Measurements from ENCODE around the gene NR2E1. TPM values are rescaled to one million over a fixed set of nuclear protein-coding genes. Genes with fewer than 3 reads are reported as not detected.

NR2E1 gene
- total RNA-seq, 1 donor from 2014 or later = not detected

GRCh38 chr6:108167449-108168089 is 1.7 kb downstream of the NR2E1 start:
- Mint-ChIP-seq H3K27ac (ENCODE audit: unreplicated experiment) (peak overlapping the region; percentile 81), H3K27me3 (ENCODE audit: low read depth, unreplicated experiment) (peaks cover 83% of the 10 kb centered on the region), H3K4me1 (ENCODE audit: low read depth, unreplicated experiment) (peaks cover 19% of the 10 kb centered on the region), H3K36me3 (ENCODE audit: low read depth, unreplicated experiment) (peaks cover 10% of the 10 kb centered on the region), H3K9me3 (ENCODE audit: unreplicated experiment) (peaks cover 24% of the 10 kb centered on the region), H3K4me3 (ENCODE audit: unreplicated experiment) (no peak overlapping the region)
- no peaks in the 10 kb centered on the region for H3K36me3 ChIP-seq (ENCODE audit: insufficient read depth, low read length)
- H4K20me1 ChIP-seq (ENCODE audit: insufficient read depth, low read length) = no peaks in the 10 kb centered on the region
- H2AFZ ChIP-seq (ENCODE audit: low read depth, low read length) = peak overlapping the region; percentile 71
- FAIRE-seq (no peak), DNase-seq (ENCODE audit: low read depth) (no peak)
- H3K9me3 ChIP-seq (ENCODE audit: insufficient read depth, low read depth, low read length) = no peaks in the 10 kb centered on the region
- peaks cover 24% of the 10 kb centered on the region for H3K4me1 ChIP-seq (ENCODE audit: insufficient read depth, low read length)
- H3K27me3 ChIP-seq (ENCODE audit: insufficient read depth, low read length) = peaks cover 94% of the 10 kb centered on the region
- peak overlapping the region; percentile 36 for H3K9ac ChIP-seq (ENCODE audit: low read length)
- no peaks in the 10 kb centered on the region for H3K79me2 ChIP-seq (ENCODE audit: insufficient read depth, low read length)
- H3K4me3 ChIP-seq (ENCODE audit: insufficient read depth, low read depth, low read length) = no peak overlapping the region
- no peak for TF ChIP-seq EZH2 (IDR thresholded peaks at IDR 0.05; ENCODE audit: insufficient read depth, low read length)
- TF ChIP-seq, protein P1, sequence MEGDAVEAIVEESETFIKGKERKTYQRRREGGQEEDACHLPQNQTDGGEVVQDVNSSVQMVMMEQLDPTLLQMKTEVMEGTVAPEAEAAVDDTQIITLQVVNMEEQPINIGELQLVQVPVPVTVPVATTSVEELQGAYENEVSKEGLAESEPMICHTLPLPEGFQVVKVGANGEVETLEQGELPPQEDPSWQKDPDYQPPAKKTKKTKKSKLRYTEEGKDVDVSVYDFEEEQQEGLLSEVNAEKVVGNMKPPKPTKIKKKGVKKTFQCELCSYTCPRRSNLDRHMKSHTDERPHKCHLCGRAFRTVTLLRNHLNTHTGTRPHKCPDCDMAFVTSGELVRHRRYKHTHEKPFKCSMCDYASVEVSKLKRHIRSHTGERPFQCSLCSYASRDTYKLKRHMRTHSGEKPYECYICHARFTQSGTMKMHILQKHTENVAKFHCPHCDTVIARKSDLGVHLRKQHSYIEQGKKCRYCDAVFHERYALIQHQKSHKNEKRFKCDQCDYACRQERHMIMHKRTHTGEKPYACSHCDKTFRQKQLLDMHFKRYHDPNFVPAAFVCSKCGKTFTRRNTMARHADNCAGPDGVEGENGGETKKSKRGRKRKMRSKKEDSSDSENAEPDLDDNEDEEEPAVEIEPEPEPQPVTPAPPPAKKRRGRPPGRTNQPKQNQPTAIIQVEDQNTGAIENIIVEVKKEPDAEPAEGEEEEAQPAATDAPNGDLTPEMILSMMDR (IDR thresholded peaks at IDR 0.05; ENCODE audit: insufficient read depth, low read depth, low read length) = no peak
- peak overlapping the region; percentile 78 for H3K4me2 ChIP-seq (ENCODE audit: low read length)
- no peak overlapping the region for H3K27ac ChIP-seq (ENCODE audit: low read depth, low read length)

GRCh38 chr6:108168090-108168463 is 2.3 kb downstream of the NR2E1 start:
- peaks cover 24% of the 10 kb centered on the region for H3K4me1 ChIP-seq (ENCODE audit: insufficient read depth, low read length)

More at GRCh38 chr6:108168090-108168463, 2.3 kb downstream of the NR2E1 start:
- H3K36me3 ChIP-seq (ENCODE audit: insufficient read depth, low read length) = no peaks in the 10 kb centered on the region
- peak overlapping the region; percentile 36 for H3K9ac ChIP-seq (ENCODE audit: low read length)
- FAIRE-seq = no peak
- Mint-ChIP-seq H3K27me3 (ENCODE audit: low read depth, unreplicated experiment) (peaks cover 83% of the 10 kb centered on the region), H3K4me1 (ENCODE audit: low read depth, unreplicated experiment) (peaks cover 19% of the 10 kb centered on the region), H3K36me3 (ENCODE audit: low read depth, unreplicated experiment) (peaks cover 10% of the 10 kb centered on the region), H3K9me3 (ENCODE audit: unreplicated experiment) (peaks cover 24% of the 10 kb centered on the region), H3K27ac (ENCODE audit: unreplicated experiment) (no peak overlapping the region), H3K4me3 (ENCODE audit: unreplicated experiment) (no peak overlapping the region)
- no peaks in the 10 kb centered on the region for H3K79me2 ChIP-seq (ENCODE audit: insufficient read depth, low read length)
- peak overlapping the region; percentile 57 for H2AFZ ChIP-seq (ENCODE audit: low read depth, low read length)
- H3K27ac ChIP-seq (ENCODE audit: low read depth, low read length) = no peak overlapping the region
- no peaks in the 10 kb centered on the region for H3K9me3 ChIP-seq (ENCODE audit: insufficient read depth, low read depth, low read length)
- TF ChIP-seq EZH2 (IDR thresholded peaks at IDR 0.05; ENCODE audit: insufficient read depth, low read length) = no peak
- TF ChIP-seq, protein P1 (IDR thresholded peaks at IDR 0.05; ENCODE audit: insufficient read depth, low read depth, low read length) = no peak
- H3K27me3 ChIP-seq (ENCODE audit: insufficient read depth, low read length) = peaks cover 94% of the 10 kb centered on the region
- H4K20me1 ChIP-seq (ENCODE audit: insufficient read depth, low read length) = no peaks in the 10 kb centered on the region
- DNase-seq (ENCODE audit: low read depth) = no peak
- no peak overlapping the region for H3K4me3 ChIP-seq (ENCODE audit: insufficient read depth, low read depth, low read length)
- peak overlapping the region; percentile 78 for H3K4me2 ChIP-seq (ENCODE audit: low read length)
